ENCODE results near the gene KCNJ5. TPM values are rescaled to one million over a fixed set of nuclear protein-coding genes. Genes with fewer than 3 reads are reported as not detected.

The KCNJ5 gene
- total RNA-seq, 1 experiment from 2014 or later = 0.17 TPM

DNA sequence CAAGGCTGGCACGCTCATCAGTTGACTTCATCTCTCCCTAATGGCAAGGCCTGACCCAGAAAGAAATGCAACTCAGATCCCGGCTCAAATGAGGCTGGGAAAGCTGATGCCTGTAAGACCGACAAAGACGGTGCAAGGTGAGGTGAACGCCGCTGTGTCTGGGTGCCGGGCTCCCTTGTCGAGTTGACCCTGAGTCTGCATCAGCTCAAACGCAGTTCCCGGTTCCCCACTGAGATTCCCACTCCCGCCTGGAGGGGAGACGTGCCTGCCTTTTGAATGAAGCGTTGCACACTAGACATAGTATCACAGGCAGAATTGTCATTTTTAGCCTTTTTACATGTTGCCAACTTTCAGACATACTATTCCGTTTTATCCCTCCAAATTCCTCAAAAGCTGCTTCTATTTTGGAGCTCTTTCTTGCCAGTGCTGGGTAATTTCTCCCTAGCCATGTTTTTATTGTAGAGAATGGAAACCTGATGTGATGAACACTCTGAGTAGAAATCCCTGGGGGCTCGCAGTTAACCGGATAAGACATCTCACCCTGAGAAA lies 52.3 kb downstream of the KCNJ5 start:
- no peaks in the 10 kb centered on the region for H4K20me1 ChIP-seq (ENCODE audit: insufficient read depth)

DNA sequence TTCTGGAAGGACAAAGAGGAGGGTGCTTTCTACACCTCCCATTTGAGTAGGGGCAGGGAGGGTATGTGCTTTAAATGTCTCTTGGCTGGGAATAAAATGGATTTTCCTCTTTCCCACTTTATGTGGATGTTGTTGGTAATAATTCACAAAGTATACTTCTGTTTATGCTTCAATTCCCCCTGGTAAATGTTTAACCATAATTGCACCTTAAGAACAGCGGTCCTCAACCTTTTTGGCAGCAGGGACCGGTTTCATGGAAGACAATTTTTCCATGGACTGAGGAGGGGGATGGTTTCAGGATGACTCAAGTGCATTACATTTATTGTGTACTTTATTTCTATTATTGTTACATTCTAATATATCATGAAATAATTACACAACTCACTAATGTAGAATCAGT lies 55.5 kb downstream of the KCNJ5 start:
- no TSS peak for BruUV-seq (replicated peaks)
- no peaks in the 10 kb centered on the region for H3K36me3 ChIP-seq (ENCODE audit: control insufficient read depth in 1 of 2, insufficient read depth in 2 of 2, low read length in 2 of 2)
- RAD21 ChIA-PET (ENCODE audit: low non-redundant PET in 1 of 2, low total read pairs in 2 of 2, uncharacterized antibody in 2 of 2, unreplicated experiment in 2 of 2) = no interaction called here
- no peaks in the 10 kb centered on the region for H3K9me3 ChIP-seq (ENCODE audit: control insufficient read depth in 1 of 2, insufficient read depth in 1 of 2, low read depth in 1 of 2, low read length in 2 of 2)
- H3K27me3 ChIP-seq (ENCODE audit: insufficient read depth, low read length) = no peaks in the 10 kb centered on the region
- DNase-seq (ENCODE audit: low read depth, low spot score) = no peak
- CTCF ChIA-PET = no interaction called here
- H3K4me1 ChIP-seq (ENCODE audit: control insufficient read depth in 1 of 2, insufficient read depth in 2 of 2, low read length in 2 of 2) = no peaks in the 10 kb centered on the region
- H3K9me2 ChIP-seq (ENCODE audit: insufficient read depth) = no peaks in the 10 kb centered on the region
- H3K4me3 ChIP-seq (replicated peaks in 1 of 2; ENCODE audit: low read depth in 1 of 2, low read length in 2 of 2) = no peak overlapping the region
- POLR2A ChIA-PET = no interaction called here
- ATAC-seq = no peak
- no peaks in the 10 kb centered on the region for H3K79me2 ChIP-seq (ENCODE audit: insufficient read depth, low read length)
- no peaks in the 10 kb centered on the region for H4K20me1 ChIP-seq (ENCODE audit: insufficient read depth)
- no peak overlapping the region for H2AFZ ChIP-seq (ENCODE audit: low read depth, low read length, poor library complexity, severe bottlenecking)
- H3K27ac ChIP-seq (ENCODE audit: low read depth, low read length) = no peak overlapping the region
- intact Hi-C loops (cut with micrococcal nuclease) = no loop called here
- no peak overlapping the region for H3K4me2 ChIP-seq (ENCODE audit: low read length)
- no peak overlapping the region for H3K9ac ChIP-seq (ENCODE audit: low read length)
- TF ChIP-seq, protein P1, sequence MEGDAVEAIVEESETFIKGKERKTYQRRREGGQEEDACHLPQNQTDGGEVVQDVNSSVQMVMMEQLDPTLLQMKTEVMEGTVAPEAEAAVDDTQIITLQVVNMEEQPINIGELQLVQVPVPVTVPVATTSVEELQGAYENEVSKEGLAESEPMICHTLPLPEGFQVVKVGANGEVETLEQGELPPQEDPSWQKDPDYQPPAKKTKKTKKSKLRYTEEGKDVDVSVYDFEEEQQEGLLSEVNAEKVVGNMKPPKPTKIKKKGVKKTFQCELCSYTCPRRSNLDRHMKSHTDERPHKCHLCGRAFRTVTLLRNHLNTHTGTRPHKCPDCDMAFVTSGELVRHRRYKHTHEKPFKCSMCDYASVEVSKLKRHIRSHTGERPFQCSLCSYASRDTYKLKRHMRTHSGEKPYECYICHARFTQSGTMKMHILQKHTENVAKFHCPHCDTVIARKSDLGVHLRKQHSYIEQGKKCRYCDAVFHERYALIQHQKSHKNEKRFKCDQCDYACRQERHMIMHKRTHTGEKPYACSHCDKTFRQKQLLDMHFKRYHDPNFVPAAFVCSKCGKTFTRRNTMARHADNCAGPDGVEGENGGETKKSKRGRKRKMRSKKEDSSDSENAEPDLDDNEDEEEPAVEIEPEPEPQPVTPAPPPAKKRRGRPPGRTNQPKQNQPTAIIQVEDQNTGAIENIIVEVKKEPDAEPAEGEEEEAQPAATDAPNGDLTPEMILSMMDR (IDR thresholded peaks at IDR 0.05 in 2 of 3, conservative IDR thresholded peaks at IDR 0.05 in 1 of 3; ENCODE audit: borderline replicate concordance in 1 of 3, insufficient read depth in 1 of 3, low read depth in 2 of 3, low read length in 2 of 3) = no peak
- TF ChIP-seq, protein P2, sequence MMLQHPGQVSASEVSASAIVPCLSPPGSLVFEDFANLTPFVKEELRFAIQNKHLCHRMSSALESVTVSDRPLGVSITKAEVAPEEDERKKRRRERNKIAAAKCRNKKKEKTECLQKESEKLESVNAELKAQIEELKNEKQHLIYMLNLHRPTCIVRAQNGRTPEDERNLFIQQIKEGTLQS (IDR thresholded peaks at IDR 0.05) = no peak
- TF ChIP-seq ZNF274 (IDR thresholded peaks at IDR 0.05; ENCODE audit: low read depth, low read length) = no peak
- no peak for TF ChIP-seq POLR2AphosphoS5 (IDR thresholded peaks at IDR 0.05; ENCODE audit: low read depth, low read length)
- TF ChIP-seq, protein P3, sequence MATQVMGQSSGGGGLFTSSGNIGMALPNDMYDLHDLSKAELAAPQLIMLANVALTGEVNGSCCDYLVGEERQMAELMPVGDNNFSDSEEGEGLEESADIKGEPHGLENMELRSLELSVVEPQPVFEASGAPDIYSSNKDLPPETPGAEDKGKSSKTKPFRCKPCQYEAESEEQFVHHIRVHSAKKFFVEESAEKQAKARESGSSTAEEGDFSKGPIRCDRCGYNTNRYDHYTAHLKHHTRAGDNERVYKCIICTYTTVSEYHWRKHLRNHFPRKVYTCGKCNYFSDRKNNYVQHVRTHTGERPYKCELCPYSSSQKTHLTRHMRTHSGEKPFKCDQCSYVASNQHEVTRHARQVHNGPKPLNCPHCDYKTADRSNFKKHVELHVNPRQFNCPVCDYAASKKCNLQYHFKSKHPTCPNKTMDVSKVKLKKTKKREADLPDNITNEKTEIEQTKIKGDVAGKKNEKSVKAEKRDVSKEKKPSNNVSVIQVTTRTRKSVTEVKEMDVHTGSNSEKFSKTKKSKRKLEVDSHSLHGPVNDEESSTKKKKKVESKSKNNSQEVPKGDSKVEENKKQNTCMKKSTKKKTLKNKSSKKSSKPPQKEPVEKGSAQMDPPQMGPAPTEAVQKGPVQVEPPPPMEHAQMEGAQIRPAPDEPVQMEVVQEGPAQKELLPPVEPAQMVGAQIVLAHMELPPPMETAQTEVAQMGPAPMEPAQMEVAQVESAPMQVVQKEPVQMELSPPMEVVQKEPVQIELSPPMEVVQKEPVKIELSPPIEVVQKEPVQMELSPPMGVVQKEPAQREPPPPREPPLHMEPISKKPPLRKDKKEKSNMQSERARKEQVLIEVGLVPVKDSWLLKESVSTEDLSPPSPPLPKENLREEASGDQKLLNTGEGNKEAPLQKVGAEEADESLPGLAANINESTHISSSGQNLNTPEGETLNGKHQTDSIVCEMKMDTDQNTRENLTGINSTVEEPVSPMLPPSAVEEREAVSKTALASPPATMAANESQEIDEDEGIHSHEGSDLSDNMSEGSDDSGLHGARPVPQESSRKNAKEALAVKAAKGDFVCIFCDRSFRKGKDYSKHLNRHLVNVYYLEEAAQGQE (IDR thresholded peaks at IDR 0.05; ENCODE audit: low read depth) = no peak
- TF ChIP-seq SIN3A (IDR thresholded peaks at IDR 0.05; ENCODE audit: low read depth) = no peak
- TF ChIP-seq EZH2phosphoT487 (IDR thresholded peaks at IDR 0.05; ENCODE audit: borderline replicate concordance) = no peak
- TF ChIP-seq FOSL1 (IDR thresholded peaks at IDR 0.05; ENCODE audit: low read depth) = no peak
- TF ChIP-seq SP1 (IDR thresholded peaks at IDR 0.05; ENCODE audit: low read depth) = no peak

More for the DNA sequence above, 52.3 kb downstream of the KCNJ5 start:
- ChIA-PET POLR2A (no interaction called here), CTCF (no interaction called here), RAD21 (ENCODE audit: low non-redundant PET in 1 of 2, low total read pairs in 2 of 2, uncharacterized antibody in 2 of 2, unreplicated experiment in 2 of 2) (no interaction called here)
- Histone ChIP-seq H3K9ac (ENCODE audit: low read length) (no peak overlapping the region), H2AFZ (ENCODE audit: low read depth, low read length, poor library complexity, severe bottlenecking) (no peak overlapping the region), H3K4me3 (replicated peaks in 1 of 2; ENCODE audit: low read depth in 1 of 2, low read length in 2 of 2) (no peak overlapping the region), H3K4me2 (ENCODE audit: low read length) (no peak overlapping the region), H3K27me3 (ENCODE audit: insufficient read depth, low read length) (no peaks in the 10 kb centered on the region), H3K36me3 (ENCODE audit: control insufficient read depth in 1 of 2, insufficient read depth in 2 of 2, low read length in 2 of 2) (no peaks in the 10 kb centered on the region), H3K9me3 (ENCODE audit: control insufficient read depth in 1 of 2, insufficient read depth in 1 of 2, low read depth in 1 of 2, low read length in 2 of 2) (no peaks in the 10 kb centered on the region), H3K79me2 (ENCODE audit: insufficient read depth, low read length) (no peaks in the 10 kb centered on the region), H3K9me2 (ENCODE audit: insufficient read depth) (no peaks in the 10 kb centered on the region), H3K27ac (ENCODE audit: low read depth, low read length) (no peak overlapping the region), H3K4me1 (ENCODE audit: control insufficient read depth in 1 of 2, insufficient read depth in 2 of 2, low read length in 2 of 2) (no peaks in the 10 kb centered on the region)
- BruUV-seq (replicated peaks) = no TSS peak
- DNase-seq (ENCODE audit: low read depth, low spot score) (no peak), ATAC-seq (no peak)
- TF ChIP-seq, protein P1 (IDR thresholded peaks at IDR 0.05 in 2 of 3, conservative IDR thresholded peaks at IDR 0.05 in 1 of 3; ENCODE audit: borderline replicate concordance in 1 of 3, insufficient read depth in 1 of 3, low read depth in 2 of 3, low read length in 2 of 3) = no peak
- TF ChIP-seq RAD21 (IDR thresholded peaks at IDR 0.05; ENCODE audit: low read depth) (no peak), EZH2 (IDR thresholded peaks at IDR 0.05) (no peak)
- intact Hi-C loops (cut with micrococcal nuclease) = no loop called here
